NCI-H345 (cell line): ENCODE results near the gene FXYD5.
A peak's percentile ranks its signal among the peaks of the same experiment; 100 is the strongest.
"Not testable (repeated sequence)": the region's sequence is repeated elsewhere in the genome, so short reads cannot be mapped to it uniquely, and the experiment has no call there.

Experiments used
- DNase-seq: peaks from one replicate; lab custom pipeline; 2025; lab: John Stamatoyannopoulos, UW

FXYD5 gene

DNA sequence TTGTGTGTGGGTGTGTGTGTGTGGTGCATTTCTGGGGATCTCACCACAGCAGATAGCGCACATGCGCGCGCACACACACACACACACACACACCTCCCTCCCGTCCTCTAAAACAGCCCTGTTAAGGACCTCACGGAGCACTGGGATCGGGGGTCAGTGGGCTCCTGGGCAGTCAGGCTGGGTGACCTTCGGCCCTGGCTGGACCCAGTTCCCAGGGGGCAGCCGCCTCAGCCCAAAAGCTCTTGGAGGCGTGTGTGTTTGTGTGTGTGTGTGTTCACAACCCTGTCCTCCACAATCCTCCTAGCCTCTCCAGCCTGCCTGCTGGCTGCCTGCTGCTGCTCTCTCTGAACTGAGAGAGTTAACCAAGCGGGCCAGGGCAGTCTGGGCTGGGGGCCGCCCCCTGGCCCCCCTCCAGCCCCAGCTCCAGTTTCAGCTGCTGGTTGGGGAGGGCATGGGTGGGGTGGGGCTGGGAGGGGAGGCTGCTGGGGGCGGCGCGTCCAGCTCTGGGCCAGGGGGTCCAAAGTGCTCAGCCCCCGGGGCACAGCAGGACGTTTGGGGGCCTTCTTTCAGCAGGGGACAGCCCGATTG, 16.1 kb upstream of the FXYD5 start, which contains the start of gene FXYD1:
FXYD1 (plus strand) TSS at position 520 of the 588 bp plus-strand sequence. CDS start 1,256 bp downstream, outside the sequence.
- DNase-seq = no peak

GRCh38 chr19:35140207-35140961, 14.2 kb upstream of the FXYD5 start:
- no peak for DNase-seq

DNA sequence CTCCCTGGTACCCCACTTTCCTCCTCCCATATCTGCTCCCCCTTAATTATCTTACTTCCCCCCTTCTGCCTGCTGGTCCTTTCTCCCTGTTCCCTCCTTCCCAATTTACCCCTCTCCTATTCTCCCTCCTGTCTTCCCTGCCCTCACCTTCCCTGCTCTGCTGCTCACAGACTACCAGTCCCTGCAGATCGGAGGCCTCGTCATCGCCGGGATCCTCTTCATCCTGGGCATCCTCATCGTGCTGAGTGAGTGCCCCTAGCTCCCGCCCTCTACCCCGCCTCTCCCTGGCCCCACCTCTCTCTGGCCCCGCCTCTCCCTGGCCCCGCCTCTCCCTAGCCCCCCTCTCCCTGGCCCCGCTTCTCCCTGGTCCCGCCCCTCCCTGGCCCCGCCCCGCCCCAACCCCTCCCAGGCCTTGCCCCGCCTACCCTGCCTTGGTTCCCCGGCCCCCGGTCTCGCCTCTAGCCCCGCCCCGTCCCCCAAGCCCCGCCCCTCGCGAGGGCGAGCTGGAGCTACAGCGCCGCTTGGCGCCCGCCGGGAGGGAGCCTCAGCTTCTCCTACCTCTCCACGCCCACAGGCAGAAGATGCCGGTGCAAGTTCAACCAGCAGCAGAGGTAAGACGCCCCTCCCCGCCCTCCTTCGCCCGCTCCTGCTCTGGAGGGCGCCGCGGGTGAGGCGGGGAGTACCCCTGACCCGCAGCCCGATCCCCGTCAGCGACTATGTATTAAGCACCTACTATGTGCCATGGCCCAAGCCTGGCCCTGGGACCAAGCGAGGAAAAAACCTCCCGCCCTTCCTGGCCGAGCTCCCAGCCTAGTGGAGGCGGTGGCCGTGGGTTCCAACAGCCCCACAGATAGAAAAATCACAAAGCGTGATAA, 13.3 kb upstream of the FXYD5 start:
- DNase-seq = peak; percentile 86

- peak; percentile 39 for DNase-seq
Measured at GRCh38 chr19:35141837-35142605, 12.5 kb upstream of the FXYD5 start.

- DNase-seq = peak; percentile 64
Measured at GRCh38 chr19:35142606-35143230, 11.8 kb upstream of the FXYD5 start.

- DNase-seq = peak; percentile 20
Measured at GRCh38 chr19:35143231-35143715, 11.3 kb upstream of the FXYD5 start, which contains the start of gene FXYD7. TSS of gene FXYD7 (plus strand) at chr19:35143255. CDS start at chr19:35143334, 79 bp downstream.

DNA sequence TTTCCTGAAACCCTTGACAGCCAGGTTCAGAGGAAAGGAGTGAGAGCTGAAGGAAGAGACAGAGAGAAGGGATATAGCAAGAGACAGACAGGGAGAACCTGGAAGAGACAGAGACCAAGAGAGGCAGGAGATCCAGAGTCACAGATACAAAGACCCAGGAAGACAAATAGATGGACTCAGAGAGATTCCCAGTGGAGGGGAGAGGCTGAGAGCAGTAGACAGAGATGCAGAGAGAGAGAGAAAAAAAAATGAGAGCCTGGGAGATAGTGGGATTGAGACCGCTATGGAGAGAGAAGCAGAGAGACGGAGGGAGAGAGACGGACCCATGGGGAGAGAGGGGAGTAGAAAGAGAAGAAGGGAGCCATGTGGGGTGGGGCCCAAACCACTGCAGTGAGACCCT, 10.7 kb upstream of the FXYD5 start:
- DNase-seq = no peak

- DNase-seq = no peak
Measured at GRCh38 chr19:35144259-35144599, 10.3 kb upstream of the FXYD5 start.

- DNase-seq = peak; percentile 24
Measured at GRCh38 chr19:35144600-35145436, 9.7 kb upstream of the FXYD5 start.

DNA sequence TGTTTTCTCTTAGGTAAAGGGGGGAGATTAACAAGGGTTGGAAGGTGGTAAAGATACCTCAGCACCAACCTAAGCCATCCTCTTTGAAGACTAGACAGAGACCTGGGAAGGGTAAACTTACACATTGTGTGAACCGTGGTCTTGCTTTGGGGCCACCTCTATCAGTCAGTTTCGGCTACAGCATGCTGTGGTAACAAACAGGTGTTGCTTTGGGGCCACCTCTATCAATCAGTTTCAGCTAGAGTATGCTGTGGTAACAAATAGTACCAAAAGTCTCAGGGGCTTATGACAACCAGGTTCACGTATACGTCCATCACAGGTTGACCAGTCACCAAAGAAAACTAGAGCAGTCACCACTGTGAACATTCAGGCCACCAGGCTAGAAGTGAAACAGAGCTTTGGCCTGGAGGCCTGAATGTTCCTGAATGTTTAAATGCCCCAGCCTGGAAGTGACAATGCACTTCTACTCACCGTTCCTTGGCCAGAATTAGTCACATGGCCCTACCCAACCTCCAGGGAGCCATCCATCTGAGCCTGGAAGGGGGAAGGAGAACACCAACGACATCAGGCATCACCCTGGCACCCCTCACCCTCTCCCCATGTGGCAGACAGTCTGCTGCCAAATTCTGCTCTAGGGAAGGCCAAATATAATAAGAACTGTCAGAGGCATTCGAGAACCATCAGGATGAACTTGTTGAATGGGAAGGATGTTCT, 7.6 kb upstream of the FXYD5 start:
- no peak for DNase-seq

- DNase-seq = no peak
Measured at GRCh38 chr19:35149463-35149862, 5.1 kb upstream of the FXYD5 start.

- no peak for DNase-seq
Measured at GRCh38 chr19:35150445-35150844, 4.1 kb upstream of the FXYD5 start.

- no peak for DNase-seq
Measured at GRCh38 chr19:35151273-35152065, 3.1 kb upstream of the FXYD5 start.

GRCh38 chr19:35153129-35153522, 1.4 kb upstream of the FXYD5 start:
- DNase-seq = not testable (repeated sequence)

DNA sequence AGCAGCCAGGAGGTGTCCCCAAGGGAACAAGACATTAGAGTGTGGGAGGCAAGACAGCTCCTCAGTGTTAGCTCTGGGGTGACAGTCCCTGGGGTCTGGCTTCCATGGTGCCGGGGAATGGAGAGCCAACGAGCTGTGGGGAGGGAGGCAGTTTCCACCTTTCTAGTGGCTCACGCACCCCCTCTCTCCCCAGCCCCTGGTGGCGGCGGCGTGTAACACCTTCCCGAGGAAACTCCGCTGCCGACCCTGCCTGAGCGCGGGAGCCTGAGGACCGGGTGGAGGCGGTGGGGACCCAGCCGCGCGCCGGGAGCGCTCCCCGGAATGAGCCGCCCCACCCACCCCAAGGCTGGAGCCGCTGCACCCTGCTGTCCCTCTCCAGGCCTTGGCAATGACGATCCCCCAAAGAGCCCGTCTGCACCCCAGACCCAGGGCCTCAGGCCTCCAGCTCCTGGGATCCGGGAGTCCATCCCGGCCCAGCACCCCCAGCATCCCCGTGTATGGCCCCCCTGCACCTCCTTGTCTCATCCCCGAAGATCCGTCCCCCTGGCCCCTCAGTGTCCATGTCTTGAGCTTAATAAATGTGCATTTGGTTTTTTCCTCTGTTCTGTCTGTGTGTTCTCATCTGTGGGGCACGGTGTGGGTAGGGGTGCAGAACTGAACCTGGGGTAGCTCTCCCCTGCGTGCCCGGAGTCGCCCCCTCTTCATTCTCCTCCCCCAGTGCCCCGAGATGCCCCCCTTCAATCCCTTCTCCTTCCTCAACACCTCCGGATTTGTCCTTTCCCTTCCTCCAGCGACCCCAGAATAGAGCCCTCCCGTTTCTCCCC, 622 bp upstream of the FXYD5 start:
- DNase-seq = peak; percentile 71

DNA sequence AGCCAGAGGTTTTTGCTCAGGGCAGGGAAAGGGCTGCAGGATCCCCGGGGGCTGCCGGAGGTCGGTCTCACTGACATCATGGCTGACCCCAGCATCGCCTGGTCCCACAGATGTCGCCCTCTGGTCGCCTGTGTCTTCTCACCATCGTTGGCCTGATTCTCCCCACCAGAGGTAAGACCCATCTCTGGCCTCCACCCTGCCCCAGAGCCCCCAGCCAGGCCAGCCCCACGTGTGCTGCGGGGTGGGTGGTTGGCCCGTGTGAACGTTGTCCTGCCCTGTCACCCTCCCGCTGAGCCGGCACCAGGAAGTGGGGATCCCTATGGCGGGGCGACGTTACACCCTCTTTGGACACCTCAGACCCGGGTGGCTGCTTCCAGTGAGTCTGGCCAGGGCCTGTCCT, 906 bp downstream of the FXYD5 start:
- no peak for DNase-seq

DNA sequence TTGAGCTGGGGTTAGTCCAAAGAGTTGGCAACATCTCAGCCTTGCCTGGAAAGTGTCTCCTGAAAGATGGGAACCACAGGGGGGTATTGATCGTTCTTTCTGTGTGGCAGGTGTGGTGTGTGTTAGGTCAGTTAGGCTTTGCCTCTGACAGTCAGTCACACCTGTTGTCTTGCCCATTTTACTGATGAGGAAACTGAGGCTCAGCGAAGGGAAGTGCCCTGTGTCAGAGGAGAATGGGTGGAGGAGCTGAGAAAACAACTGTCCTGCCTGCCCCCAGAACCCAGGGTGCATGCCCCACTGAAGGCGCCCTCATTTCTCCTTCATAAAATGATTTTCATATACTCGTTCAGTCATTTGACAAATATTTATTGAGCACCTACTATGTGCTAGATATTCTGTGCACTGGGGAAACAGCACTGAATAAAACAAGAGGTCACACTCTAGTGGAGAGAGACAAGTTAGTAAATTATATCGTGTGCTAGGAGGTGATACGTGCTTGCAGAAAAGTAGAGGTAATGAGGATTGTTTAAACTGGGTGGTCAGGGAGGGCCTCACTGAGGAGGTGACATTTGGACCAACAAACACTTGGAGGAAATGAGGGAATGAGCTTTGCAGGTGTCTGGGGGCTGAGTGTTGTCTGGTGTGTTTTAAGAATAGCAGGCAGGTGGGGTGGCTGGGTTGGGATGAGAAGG, 1.6 kb downstream of the FXYD5 start:
- DNase-seq = no peak
